Activated B cell treated with CpG ODN at 0.5 μM for 24 hours (primary cell): ENCODE data around the gene MXI1. TPM values are rescaled to one million over a fixed set of nuclear protein-coding genes. Genes with fewer than 3 reads are reported as not detected.

Experiments
- ATAC-seq: fragments of 200-7000 bp; cut with Tn5 transposase; one replicate; pipeline ENCODE4 v1.10.0; 2021; ENCODE audit warnings: low read depth, mild to moderate bottlenecking, moderate library complexity
- CTCF ChIA-PET: fragments of 350-600 bp; sonication (Branson Sonifier 250); formaldehyde crosslinking; loops from one replicate; lab custom pipeline; 2021; ENCODE audit warnings: antibody characterized with exemption; lab: Charles Lee
- POLR2A ChIA-PET: fragments of 350-600 bp; sonication (Branson Sonifier 250); formaldehyde crosslinking; loops from one replicate; lab custom pipeline; 2021; ENCODE audit warnings: antibody characterized with exemption; lab: Charles Lee
- DNase-seq: peaks from one replicate; pipeline ENCODE4 v3.0.0; 2022
- H3K27ac Mint-ChIP-seq: one replicate; pipeline ENCODE4 v1.8.0; 2020; ENCODE audit warnings: mixed read lengths
- H3K27me3 Mint-ChIP-seq: one replicate; pipeline ENCODE4 v1.8.0; 2021; ENCODE audit warnings: mixed read lengths
- H3K36me3 Mint-ChIP-seq: one replicate; pipeline ENCODE4 v1.8.0; 2021; ENCODE audit warnings: low read depth, mixed read lengths
- H3K4me1 Mint-ChIP-seq: one replicate; pipeline ENCODE4 v1.8.0; 2021; ENCODE audit warnings: mixed read lengths
- H3K4me3 Mint-ChIP-seq: one replicate; pipeline ENCODE4 v1.8.0; 2020; ENCODE audit warnings: mild to moderate bottlenecking, mixed read lengths
- H3K9me3 Mint-ChIP-seq: one replicate; pipeline ENCODE4 v1.8.0; 2020; ENCODE audit warnings: mixed read lengths
- intact Hi-C: fragments of 100-400 bp; cut with micrococcal nuclease; formaldehyde crosslinking; loops from one replicate; pipeline ENCODE4 v1.15.1; 2024
- total RNA-seq: library from RNA; stranded (reverse); gene quantifications from 2 replicates; pipeline ENCODE4 v1.2.3, GENCODE V29; 2022
- TF ChIP-seq, protein P1 (sequence below): fragments of 200-600 bp; IDR thresholded peaks from one replicate; pipeline ENCODE4 v1.8.0; 2022; ENCODE audit warnings: antibody characterized with exemption, mild to moderate bottlenecking

The MXI1 gene
- total RNA-seq, 1 donor from 2014 or later, result 8.5 TPM

DNA sequence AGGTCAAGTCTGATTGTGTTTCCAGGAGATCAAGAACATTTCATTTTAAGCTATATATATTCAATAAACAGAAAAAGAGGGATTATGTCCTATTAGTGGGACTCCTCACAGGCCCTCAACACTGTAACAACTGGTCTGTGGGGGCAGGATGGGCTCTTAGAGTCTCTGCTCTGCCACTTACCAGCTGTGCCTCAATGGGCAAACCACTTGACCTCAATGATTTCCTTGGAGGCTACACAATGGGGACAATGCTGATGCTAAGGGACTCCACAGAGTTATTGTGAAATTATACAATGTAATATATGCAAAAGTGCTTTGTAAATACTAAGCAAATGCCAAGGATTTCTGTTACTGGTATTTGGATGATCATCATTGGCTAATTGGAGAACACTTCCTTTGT is 33.2 kb upstream of the MXI1 start:
- no peak for DNase-seq
- CTCF ChIA-PET, result no interaction called here
- Mint-ChIP-seq H3K27me3 (peaks cover 51% of the 10 kb centered on the region), H3K36me3 (no peaks in the 10 kb centered on the region), H3K9me3 (no peaks in the 10 kb centered on the region), H3K4me3 (no peak overlapping the region), H3K4me1 (peaks cover 16% of the 10 kb centered on the region), H3K27ac (no peak overlapping the region)
- POLR2A ChIA-PET, result no interaction called here
- intact Hi-C loops, result no loop called here
- ATAC-seq, result no peak
- TF ChIP-seq, protein P1, sequence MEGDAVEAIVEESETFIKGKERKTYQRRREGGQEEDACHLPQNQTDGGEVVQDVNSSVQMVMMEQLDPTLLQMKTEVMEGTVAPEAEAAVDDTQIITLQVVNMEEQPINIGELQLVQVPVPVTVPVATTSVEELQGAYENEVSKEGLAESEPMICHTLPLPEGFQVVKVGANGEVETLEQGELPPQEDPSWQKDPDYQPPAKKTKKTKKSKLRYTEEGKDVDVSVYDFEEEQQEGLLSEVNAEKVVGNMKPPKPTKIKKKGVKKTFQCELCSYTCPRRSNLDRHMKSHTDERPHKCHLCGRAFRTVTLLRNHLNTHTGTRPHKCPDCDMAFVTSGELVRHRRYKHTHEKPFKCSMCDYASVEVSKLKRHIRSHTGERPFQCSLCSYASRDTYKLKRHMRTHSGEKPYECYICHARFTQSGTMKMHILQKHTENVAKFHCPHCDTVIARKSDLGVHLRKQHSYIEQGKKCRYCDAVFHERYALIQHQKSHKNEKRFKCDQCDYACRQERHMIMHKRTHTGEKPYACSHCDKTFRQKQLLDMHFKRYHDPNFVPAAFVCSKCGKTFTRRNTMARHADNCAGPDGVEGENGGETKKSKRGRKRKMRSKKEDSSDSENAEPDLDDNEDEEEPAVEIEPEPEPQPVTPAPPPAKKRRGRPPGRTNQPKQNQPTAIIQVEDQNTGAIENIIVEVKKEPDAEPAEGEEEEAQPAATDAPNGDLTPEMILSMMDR, result no peak

DNA sequence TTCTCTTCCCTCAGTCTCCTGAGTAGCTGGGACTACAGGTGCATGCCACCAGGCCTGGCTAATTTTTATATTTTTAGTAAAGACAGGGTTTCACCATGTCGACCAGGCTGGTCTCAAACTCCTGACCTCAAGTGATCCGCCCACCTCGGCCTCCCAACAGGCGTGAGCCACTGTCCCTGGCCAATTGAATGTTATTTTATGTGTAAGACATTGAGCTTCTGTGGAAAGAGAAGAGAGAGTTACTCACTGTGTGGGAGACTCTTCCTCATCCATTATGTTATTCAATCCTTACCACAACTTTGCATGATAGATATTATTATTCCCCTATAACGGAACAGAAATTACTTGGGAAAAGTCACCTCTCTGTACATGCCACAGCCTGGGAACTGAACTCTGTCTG is 32.6 kb upstream of the MXI1 start:
- no peak overlapping the region for H3K4me3 Mint-ChIP-seq
- peaks cover 14% of the 10 kb centered on the region for H3K4me1 Mint-ChIP-seq
- TF ChIP-seq, protein P1, result no peak
- POLR2A ChIA-PET, result no interaction called here
- no peaks in the 10 kb centered on the region for H3K36me3 Mint-ChIP-seq
- no peak overlapping the region for H3K27ac Mint-ChIP-seq
- intact Hi-C loops, result no loop called here
- DNase-seq (no peak), ATAC-seq (no peak)
- H3K27me3 Mint-ChIP-seq, result peaks cover 49% of the 10 kb centered on the region
- CTCF ChIA-PET, result no interaction called here
- no peaks in the 10 kb centered on the region for H3K9me3 Mint-ChIP-seq

DNA sequence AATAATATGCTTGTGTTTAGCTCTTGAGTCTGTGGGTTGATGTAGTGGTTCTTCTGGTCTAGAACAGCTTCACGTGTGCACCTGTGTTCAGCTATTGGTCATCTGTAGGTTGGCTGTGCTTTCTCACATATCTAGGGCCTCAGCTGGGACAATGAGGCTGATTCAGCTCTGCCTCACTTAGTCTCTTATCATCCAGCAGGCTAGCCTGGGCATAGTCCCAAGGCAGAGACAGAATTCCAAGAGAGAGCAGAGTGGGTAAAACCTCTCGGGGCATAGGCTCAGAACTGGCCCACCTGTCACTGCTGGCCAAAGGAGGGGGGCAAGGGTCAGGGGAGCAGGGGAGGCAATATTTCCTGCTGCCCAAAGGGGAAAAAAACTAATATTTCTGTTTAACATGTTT is 32.0 kb upstream of the MXI1 start:
- ATAC-seq, result no peak
- ChIA-PET POLR2A (no interaction called here), CTCF (no interaction called here)
- intact Hi-C loops, result no loop called here
- Mint-ChIP-seq H3K27me3 (peaks cover 48% of the 10 kb centered on the region), H3K9me3 (no peaks in the 10 kb centered on the region), H3K36me3 (no peaks in the 10 kb centered on the region), H3K4me1 (peaks cover 11% of the 10 kb centered on the region), H3K4me3 (no peak overlapping the region), H3K27ac (no peak overlapping the region)
- TF ChIP-seq, protein P1, result no peak
- no peak for DNase-seq

DNA sequence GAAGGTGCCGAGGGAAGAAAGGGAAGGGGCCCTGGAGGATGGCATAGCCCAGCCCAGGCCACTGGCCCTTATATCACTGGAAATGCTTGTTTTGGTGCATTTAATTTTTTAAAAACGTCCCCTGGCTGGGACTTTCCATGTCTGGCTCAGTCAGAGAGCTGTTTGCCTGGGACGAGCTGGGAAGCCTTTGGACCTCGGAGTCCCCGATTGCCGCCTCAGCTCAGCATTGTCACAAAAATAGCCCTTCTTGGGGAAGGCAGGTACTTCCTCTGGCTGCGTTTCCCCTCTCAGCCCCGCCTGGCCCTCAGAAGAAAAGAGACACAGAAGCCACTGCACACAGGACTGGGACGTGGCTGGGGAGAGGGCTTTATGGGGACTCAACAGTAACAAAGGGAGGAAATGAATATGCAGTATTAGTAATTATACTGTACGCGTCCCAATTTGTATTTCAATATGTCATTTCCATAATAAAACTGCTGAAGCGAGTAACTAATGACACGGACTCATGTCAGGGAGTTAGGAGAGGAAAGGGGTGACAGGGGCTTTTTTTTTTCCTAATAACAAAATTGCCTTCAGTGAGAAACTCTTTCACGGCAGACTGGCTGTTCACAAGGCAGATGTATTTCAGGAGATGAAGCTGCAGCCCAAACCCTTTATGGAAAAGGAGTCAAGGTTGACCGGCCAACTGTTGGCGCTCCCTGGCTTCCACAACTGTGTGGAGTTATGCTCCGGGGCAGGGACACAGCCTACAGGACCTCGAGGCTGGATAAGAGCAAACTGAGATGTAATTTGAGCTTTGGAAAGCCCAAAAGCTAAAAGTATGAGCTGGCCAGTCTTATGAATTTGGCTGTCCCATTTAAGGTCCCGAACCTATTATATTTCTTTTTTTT is 31.0 kb upstream of the MXI1 start:
- TF ChIP-seq, protein P1, result no peak
- no peaks in the 10 kb centered on the region for H3K9me3 Mint-ChIP-seq
- no peak overlapping the region for H3K27ac Mint-ChIP-seq
- CTCF ChIA-PET, result no interaction called here
- H3K36me3 Mint-ChIP-seq, result no peaks in the 10 kb centered on the region
- H3K4me3 Mint-ChIP-seq, result peak overlapping the region; percentile 19
- intact Hi-C loops, result no loop called here
- ATAC-seq (peak; percentile 21), DNase-seq (no peak)
- peaks cover 41% of the 10 kb centered on the region for H3K27me3 Mint-ChIP-seq
- peaks cover 7% of the 10 kb centered on the region for H3K4me1 Mint-ChIP-seq
- POLR2A ChIA-PET, result no interaction called here

DNA sequence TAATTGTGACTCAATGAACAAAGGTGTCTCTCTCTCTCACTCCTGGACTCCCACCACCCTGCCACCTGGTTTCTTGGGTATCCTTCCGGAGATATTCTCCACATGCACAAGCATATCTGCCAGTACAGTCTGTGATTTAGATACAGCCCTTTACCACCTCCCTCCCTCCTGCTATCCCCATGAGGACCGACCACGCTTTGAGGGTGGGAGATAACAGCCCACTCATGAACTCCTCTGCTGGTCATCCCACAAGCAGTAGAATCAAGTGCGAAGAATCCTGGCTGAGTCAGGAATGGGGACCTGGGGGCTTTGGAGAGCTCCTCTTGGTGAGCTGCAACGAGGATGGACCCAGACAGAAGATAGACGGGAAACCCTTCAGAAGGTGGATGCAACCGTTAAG is 28.2 kb upstream of the MXI1 start:
- Mint-ChIP-seq H3K27me3 (peaks cover 26% of the 10 kb centered on the region), H3K36me3 (no peaks in the 10 kb centered on the region), H3K9me3 (no peaks in the 10 kb centered on the region), H3K27ac (no peak overlapping the region), H3K4me3 (no peak overlapping the region), H3K4me1 (peaks cover 7% of the 10 kb centered on the region)
- intact Hi-C loops, result no loop called here
- TF ChIP-seq, protein P1, result no peak
- DNase-seq, result no peak
- ATAC-seq, result no peak
- CTCF ChIA-PET, result no interaction called here
- POLR2A ChIA-PET, result no interaction called here
